Testis (tissue), 2 donors: Measurements from ENCODE around the gene PPP6R3.

ENCODE experiments used
- POLR2A ChIP-seq: fragments of 450-650 bp; IDR thresholded peaks from one replicate; pipeline ENCODE4 v1.6.1; 2017; ENCODE audit warnings: antibody characterized with exemption, mild to moderate bottlenecking, moderate library complexity
- TF ChIP-seq, protein P1 (sequence below), 3 experiments: fragments of 450-650 bp in 2 of 3; fragments of 200-600 bp in 1 of 3; sonication (generic) in 1 of 3; IDR thresholded peaks; one replicate each; pipeline ENCODE4 v1.5.1; 2016 to 2019; ENCODE audit warnings: antibody characterized with exemption in 3 of 3, mild to moderate bottlenecking in 2 of 3, moderate library complexity in 1 of 3

DNA sequence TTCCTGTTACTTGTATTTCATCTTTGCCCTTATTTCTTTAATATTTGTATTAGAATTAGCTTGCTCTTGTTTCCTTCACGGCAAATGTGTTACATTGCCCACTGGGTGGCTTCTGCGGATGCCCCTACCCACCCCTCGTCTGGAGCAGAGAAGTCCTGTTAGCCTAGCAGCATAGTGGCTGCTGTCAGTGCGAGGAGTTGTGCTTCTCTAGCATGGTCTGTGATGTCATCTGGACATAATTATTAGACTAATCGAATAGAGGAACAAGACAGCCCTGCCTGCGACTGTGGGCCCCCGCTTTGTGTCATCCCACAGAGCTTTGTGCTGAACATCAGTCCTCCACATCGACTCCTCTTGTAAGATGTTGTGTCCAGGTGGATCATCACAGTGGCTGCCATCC, 74.5 kb downstream of the PPP6R3 start:
- TF ChIP-seq, protein P1, sequence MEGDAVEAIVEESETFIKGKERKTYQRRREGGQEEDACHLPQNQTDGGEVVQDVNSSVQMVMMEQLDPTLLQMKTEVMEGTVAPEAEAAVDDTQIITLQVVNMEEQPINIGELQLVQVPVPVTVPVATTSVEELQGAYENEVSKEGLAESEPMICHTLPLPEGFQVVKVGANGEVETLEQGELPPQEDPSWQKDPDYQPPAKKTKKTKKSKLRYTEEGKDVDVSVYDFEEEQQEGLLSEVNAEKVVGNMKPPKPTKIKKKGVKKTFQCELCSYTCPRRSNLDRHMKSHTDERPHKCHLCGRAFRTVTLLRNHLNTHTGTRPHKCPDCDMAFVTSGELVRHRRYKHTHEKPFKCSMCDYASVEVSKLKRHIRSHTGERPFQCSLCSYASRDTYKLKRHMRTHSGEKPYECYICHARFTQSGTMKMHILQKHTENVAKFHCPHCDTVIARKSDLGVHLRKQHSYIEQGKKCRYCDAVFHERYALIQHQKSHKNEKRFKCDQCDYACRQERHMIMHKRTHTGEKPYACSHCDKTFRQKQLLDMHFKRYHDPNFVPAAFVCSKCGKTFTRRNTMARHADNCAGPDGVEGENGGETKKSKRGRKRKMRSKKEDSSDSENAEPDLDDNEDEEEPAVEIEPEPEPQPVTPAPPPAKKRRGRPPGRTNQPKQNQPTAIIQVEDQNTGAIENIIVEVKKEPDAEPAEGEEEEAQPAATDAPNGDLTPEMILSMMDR (IDR thresholded peaks at IDR 0.05) = no peak
- TF ChIP-seq POLR2A = no peak
